ENCODE measurements around the gene ZBTB48. TPM values are rescaled to one million over a fixed set of nuclear protein-coding genes. Genes with fewer than 3 reads are reported as not detected.

ZBTB48 gene
- total RNA-seq, 1 donor, result 60.9 TPM

GRCh38 chr1:6603915-6604558, 24.2 kb downstream of the ZBTB48 start:
- no peak for DNase-seq (ENCODE audit: low read depth in 2 of 3, low spot score in 2 of 3)

- DNase-seq (ENCODE audit: low read depth in 2 of 3, low spot score in 2 of 3), result no peak
Measured at GRCh38 chr1:6612641-6613360, 33.0 kb downstream of the ZBTB48 start.

- peak; percentile 94 to 99 (median 98) for DNase-seq (ENCODE audit: low read depth in 2 of 3, low spot score in 2 of 3)
Measured at GRCh38 chr1:6613361-6614018, 33.7 kb downstream of the ZBTB48 start, which contains the start of gene PHF13. TSS of gene PHF13 (plus strand) at chr1:6613731. CDS start at chr1:6614067, 336 bp downstream.

GRCh38 chr1:6614019-6614928, 34.5 kb downstream of the ZBTB48 start:
- DNase-seq (ENCODE audit: low read depth in 2 of 3, low spot score in 2 of 3), result no peak

GRCh38 chr1:6614929-6615785, 35.4 kb downstream of the ZBTB48 start:
- no peak for DNase-seq (ENCODE audit: low read depth in 2 of 3, low spot score in 2 of 3)

- no peak for DNase-seq (ENCODE audit: low read depth in 2 of 3, low spot score in 2 of 3)
Measured at GRCh38 chr1:6619045-6619444, 39.3 kb downstream of the ZBTB48 start.

- no peak for DNase-seq (ENCODE audit: low read depth in 2 of 3, low spot score in 2 of 3)
Measured at GRCh38 chr1:6621429-6622391, 41.9 kb downstream of the ZBTB48 start.

GRCh38 chr1:6622396-6623152, 42.8 kb downstream of the ZBTB48 start:
- DNase-seq (ENCODE audit: low read depth in 2 of 3, low spot score in 2 of 3), result no peak

- DNase-seq (ENCODE audit: low read depth in 2 of 3, low spot score in 2 of 3), result no peak
Measured at GRCh38 chr1:6623269-6623965, 43.6 kb downstream of the ZBTB48 start.

GRCh38 chr1:6624710-6625583, 45.2 kb downstream of the ZBTB48 start, which contains the start of gene THAP3:
TSS of gene THAP3 (plus strand) at chr1:6624868. CDS start at chr1:6625219, 351 bp downstream.
- peak; percentile 76 to 85 (median 84) for DNase-seq (ENCODE audit: low read depth in 2 of 3, low spot score in 2 of 3)

GRCh38 chr1:6625584-6626149, 45.9 kb downstream of the ZBTB48 start:
- peak in 1 of 3 donors; percentile 49 for DNase-seq (ENCODE audit: low read depth in 2 of 3, low spot score in 2 of 3)

GRCh38 chr1:6627031-6627430, 47.2 kb downstream of the ZBTB48 start:
- no peak for DNase-seq (ENCODE audit: low read depth in 2 of 3, low spot score in 2 of 3)

- no peak for DNase-seq (ENCODE audit: low read depth in 2 of 3, low spot score in 2 of 3)
Measured at GRCh38 chr1:6627841-6628545, 48.2 kb downstream of the ZBTB48 start.

- DNase-seq (ENCODE audit: low read depth in 2 of 3, low spot score in 2 of 3), result no peak
Measured at GRCh38 chr1:6628971-6629479, 49.2 kb downstream of the ZBTB48 start.

GRCh38 chr1:6630027-6630426, 50.2 kb downstream of the ZBTB48 start:
- DNase-seq (ENCODE audit: low read depth in 2 of 3, low spot score in 2 of 3), result no peak
